ENCODE results near the gene ACTA2. TPM values are rescaled to one million over a fixed set of nuclear protein-coding genes. Genes with fewer than 3 reads are reported as not detected.
A peak's percentile ranks its signal among the peaks of the same experiment; 100 is the strongest.

Gene ACTA2
- total RNA-seq, 1 experiment from 2014 or later = 2.9 TPM

DNA sequence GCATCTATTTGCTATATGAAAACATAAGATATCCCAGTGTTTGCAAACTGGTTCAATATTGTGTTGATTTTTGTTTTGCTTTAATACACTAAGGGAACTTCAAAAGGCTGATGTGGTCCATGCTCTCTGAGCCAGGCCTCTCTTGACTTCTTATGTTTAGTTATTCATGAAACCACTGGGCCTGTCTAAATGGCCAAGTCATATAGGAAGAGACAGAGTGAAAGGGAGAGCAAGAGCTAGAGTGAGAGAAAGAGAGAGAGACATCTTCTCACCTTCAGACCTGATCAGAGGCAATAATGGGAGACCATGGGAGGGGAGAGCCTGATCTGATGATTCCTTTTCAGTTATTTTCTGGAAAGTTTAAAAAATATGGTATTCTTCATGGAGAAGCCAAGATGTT is 32.0 kb upstream of the ACTA2 start:
- no peak for DNase-seq (ENCODE audit: low read depth, low spot score)
- in situ Hi-C loops (cut with HindIII; ENCODE audit: low pct_unique_long_range_greater_than_20kb, low sequenced_read_pairs) = no loop called here

DNA sequence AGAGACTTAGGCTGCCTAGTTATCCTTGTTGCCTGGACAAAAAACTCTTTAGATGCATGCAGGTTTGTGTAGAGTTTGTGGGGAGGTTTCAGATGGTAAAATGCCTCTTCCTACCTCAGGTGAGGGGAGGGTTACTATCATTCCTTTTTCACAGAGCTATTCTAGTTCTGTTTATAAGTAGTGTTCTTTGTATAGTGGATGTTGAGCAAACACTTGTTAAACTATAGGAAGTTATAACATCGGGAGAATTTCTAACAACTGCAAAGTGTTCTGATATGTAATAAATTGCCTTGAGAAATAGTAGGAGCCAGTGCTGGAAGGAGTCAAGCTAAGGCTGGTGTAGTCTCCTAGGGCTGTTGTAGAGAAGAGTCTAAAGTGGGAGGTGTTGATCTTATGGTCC is 31.4 kb upstream of the ACTA2 start:
- in situ Hi-C loops (cut with HindIII; ENCODE audit: low pct_unique_long_range_greater_than_20kb, low sequenced_read_pairs) = no loop called here
- no peak for DNase-seq (ENCODE audit: low read depth, low spot score)

DNA sequence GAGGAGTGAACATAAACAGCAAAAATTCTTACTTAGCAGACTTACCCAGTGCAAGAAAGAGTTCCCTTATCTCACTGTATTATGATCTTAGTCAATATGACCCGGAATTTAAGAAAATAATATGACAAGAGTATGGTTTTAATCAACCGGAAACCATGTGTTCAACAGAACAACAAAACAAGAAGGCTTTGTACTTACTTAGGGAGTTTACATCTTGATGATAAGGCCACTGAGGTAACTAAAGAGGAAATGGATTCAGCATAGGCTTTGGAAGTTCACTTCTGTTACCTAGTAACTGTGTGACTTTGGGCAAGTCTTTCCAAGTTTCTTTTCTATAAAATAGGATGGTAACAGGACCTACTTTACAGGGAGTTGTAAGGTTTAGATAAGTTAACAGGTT is 30.6 kb upstream of the ACTA2 start:
- in situ Hi-C loops (cut with HindIII; ENCODE audit: low pct_unique_long_range_greater_than_20kb, low sequenced_read_pairs) = no loop called here
- DNase-seq (ENCODE audit: low read depth, low spot score) = no peak

GRCh38 chr10:88982366-88982765 is 29.8 kb upstream of the ACTA2 start:
- in situ Hi-C loops (cut with HindIII; ENCODE audit: low pct_unique_long_range_greater_than_20kb, low sequenced_read_pairs) = no loop called here
- no peak for DNase-seq (ENCODE audit: low read depth, low spot score)

DNA sequence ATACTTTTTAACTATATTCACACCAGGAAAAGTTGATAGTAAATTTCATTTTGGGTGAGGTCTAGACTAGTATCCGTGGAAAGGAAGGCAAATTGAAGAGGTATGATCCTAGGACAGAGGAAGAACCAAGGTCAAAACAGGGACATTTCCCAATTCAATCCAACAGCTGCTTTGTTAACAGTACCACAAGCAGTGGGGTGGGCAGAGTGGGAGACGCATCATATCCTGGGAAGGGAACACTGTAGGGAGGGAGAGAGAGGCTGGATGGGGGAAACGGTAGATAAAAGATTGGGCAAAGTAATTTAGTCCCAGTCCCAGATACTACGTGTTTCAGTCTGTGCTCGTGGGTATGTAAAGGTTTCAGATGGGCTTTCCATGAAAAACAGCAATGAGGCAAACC is 28.9 kb upstream of the ACTA2 start:
- no peak for DNase-seq (ENCODE audit: low read depth, low spot score)
- in situ Hi-C loops (cut with HindIII; ENCODE audit: low pct_unique_long_range_greater_than_20kb, low sequenced_read_pairs) = no loop called here

DNA sequence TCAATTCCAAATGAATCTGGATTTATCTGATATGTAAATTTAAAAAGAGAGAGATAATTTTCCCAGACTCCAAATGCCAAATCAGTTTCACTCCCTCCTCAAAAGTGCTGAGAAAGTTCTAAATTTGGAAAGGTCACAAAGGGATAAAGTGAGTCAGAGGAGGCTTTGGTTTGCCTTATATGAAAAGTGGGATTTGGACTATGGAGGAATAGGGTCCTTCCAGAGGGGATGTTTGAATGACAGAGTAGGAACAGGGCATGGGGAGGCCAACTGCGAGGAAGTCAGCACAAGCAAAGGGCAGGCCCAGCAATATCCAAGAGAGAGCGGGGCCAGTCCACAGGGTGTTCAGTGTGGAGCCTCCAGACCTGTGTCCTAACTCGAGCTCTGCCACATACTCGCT is 28.2 kb upstream of the ACTA2 start:
- in situ Hi-C loops (cut with HindIII; ENCODE audit: low pct_unique_long_range_greater_than_20kb, low sequenced_read_pairs) = no loop called here
- DNase-seq (ENCODE audit: low read depth, low spot score) = no peak

DNA sequence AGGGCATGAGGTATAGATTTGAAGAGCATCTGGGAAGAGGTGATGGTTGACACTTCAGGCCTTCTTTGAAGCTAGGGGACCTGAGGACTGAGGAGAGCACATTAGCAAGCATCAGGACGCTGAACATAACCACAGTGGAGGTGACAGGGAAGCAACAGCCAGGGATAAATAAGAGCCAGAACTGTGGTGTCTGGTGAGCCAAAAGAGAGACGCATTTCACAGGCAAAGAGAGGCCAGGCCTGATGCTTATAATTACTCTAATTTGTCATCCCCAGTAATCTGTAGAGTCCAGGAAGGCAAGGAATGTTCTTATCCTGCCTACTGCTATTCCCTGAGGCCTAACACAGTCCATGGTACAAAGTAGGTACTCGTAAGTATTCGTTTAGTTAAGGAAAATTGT is 27.7 kb upstream of the ACTA2 start:
- in situ Hi-C loops (cut with HindIII; ENCODE audit: low pct_unique_long_range_greater_than_20kb, low sequenced_read_pairs) = no loop called here
- DNase-seq (ENCODE audit: low read depth, low spot score) = no peak

DNA sequence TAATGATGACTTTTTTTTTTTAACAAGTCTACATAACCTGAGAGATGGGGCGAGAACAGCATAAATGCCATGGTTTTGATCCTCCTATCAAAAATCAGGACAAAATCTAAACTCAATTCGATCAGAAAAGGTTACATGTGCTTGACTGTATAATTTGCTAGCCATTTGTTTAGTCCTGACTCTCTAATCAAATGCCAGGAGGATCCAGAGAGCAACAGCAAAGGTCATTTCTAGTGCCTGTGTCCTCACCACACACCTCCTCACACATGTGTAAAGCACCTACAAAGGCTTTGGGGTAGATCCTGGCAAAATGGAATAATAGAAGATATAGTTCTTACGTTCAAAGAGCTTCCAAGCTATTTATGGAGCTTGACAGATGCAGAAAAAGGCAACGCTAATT is 27.0 kb upstream of the ACTA2 start:
- no peak for DNase-seq (ENCODE audit: low read depth, low spot score)
- in situ Hi-C loops (cut with HindIII; ENCODE audit: low pct_unique_long_range_greater_than_20kb, low sequenced_read_pairs) = no loop called here

GRCh38 chr10:88979153-88979562 is 26.6 kb upstream of the ACTA2 start:
- in situ Hi-C loops (cut with HindIII; ENCODE audit: low pct_unique_long_range_greater_than_20kb, low sequenced_read_pairs) = no loop called here
- peak; percentile 75 for DNase-seq (ENCODE audit: low read depth, low spot score)

GRCh38 chr10:88978463-88978862 is 25.9 kb upstream of the ACTA2 start:
- in situ Hi-C loops (cut with HindIII; ENCODE audit: low pct_unique_long_range_greater_than_20kb, low sequenced_read_pairs) = no loop called here

GRCh38 chr10:88975377-88975720 is 22.8 kb upstream of the ACTA2 start:
- DNase-seq (ENCODE audit: low read depth, low spot score) = no peak
- in situ Hi-C loops (cut with HindIII; ENCODE audit: low pct_unique_long_range_greater_than_20kb, low sequenced_read_pairs) = no loop called here

More at GRCh38 chr10:88978463-88978862, 25.9 kb upstream of the ACTA2 start:
- DNase-seq (ENCODE audit: low read depth, low spot score) = no peak

- in situ Hi-C loops (cut with HindIII; ENCODE audit: low pct_unique_long_range_greater_than_20kb, low sequenced_read_pairs) = no loop called here
Observed at GRCh38 chr10:88974446-88975376, 22.1 kb upstream of the ACTA2 start.

GRCh38 chr10:88974012-88974411 is 21.4 kb upstream of the ACTA2 start:
- DNase-seq (ENCODE audit: low read depth, low spot score) = no peak
- in situ Hi-C loops (cut with HindIII; ENCODE audit: low pct_unique_long_range_greater_than_20kb, low sequenced_read_pairs) = no loop called here

More at GRCh38 chr10:88974446-88975376, 22.1 kb upstream of the ACTA2 start:
- peak; percentile 14 for DNase-seq (ENCODE audit: low read depth, low spot score)

- in situ Hi-C loops (cut with HindIII; ENCODE audit: low pct_unique_long_range_greater_than_20kb, low sequenced_read_pairs) = no loop called here
- no peak for DNase-seq (ENCODE audit: low read depth, low spot score)
Observed at GRCh38 chr10:88971221-88972061, 18.9 kb upstream of the ACTA2 start.

GRCh38 chr10:88968391-88968790 is 15.8 kb upstream of the ACTA2 start:
- no peak for DNase-seq (ENCODE audit: low read depth, low spot score)
- in situ Hi-C loops (cut with HindIII; ENCODE audit: low pct_unique_long_range_greater_than_20kb, low sequenced_read_pairs) = no loop called here

- in situ Hi-C loops (cut with HindIII; ENCODE audit: low pct_unique_long_range_greater_than_20kb, low sequenced_read_pairs) = no loop called here
- DNase-seq (ENCODE audit: low read depth, low spot score) = no peak
Observed at GRCh38 chr10:88966797-88967196, 14.2 kb upstream of the ACTA2 start.

GRCh38 chr10:88964869-88965415 is 12.4 kb upstream of the ACTA2 start:
- DNase-seq (ENCODE audit: low read depth, low spot score) = no peak
- in situ Hi-C loops (cut with HindIII; ENCODE audit: low pct_unique_long_range_greater_than_20kb, low sequenced_read_pairs) = no loop called here

- no peak for DNase-seq (ENCODE audit: low read depth, low spot score)
- in situ Hi-C loops (cut with HindIII; ENCODE audit: low pct_unique_long_range_greater_than_20kb, low sequenced_read_pairs) = no loop called here
Observed at GRCh38 chr10:88964360-88964759, 11.8 kb upstream of the ACTA2 start.

All from SK-MEL-5 (cell line).